HCT116 (cell line): ENCODE data around the gene DKK3. TPM values are rescaled to one million over a fixed set of nuclear protein-coding genes. Genes with fewer than 3 reads are reported as not detected.

Experiments
- ATAC-seq: fragments of 200-7000 bp; cut with Tn5 transposase; 2 replicates; pipeline ENCODE4 v1.9.1; 2020; ENCODE audit warnings: mild to moderate bottlenecking, moderate library complexity
- BruUV-seq: library from RNA; stranded (reverse); fragments of 400-500 nt; replicated peaks from 2 replicates; lab custom pipeline; 2021; lab: Mats Ljungman, UMichigan
- CTCF ChIA-PET: fragments of 300-600 bp; sonication (Branson Sonifier 250); formaldehyde crosslinking; loops from one replicate; lab custom pipeline; 2021; ENCODE audit warnings: antibody characterized with exemption; lab: Charles Lee
- POLR2A ChIA-PET: fragments of 300-600, 350-600 bp; sonication (Branson Sonifier 250); formaldehyde crosslinking; loops from one replicate; lab custom pipeline; 2021; ENCODE audit warnings: antibody characterized with exemption; lab: Charles Lee
- RAD21 ChIA-PET, 2 experiments: fragments of 300-600 bp; sonication (Branson Sonifier 250); formaldehyde crosslinking; loops; one replicate each; lab custom pipeline; 2023; ENCODE audit warnings: low total read pairs in 2 of 2; ENCODE audit not compliant: uncharacterized antibody in 2 of 2, unreplicated experiment in 2 of 2, low non-redundant PET in 1 of 2; lab: Charles Lee
- DNase-seq: peaks from one replicate; pipeline ENCODE4 v3.0.0-alpha.2; 2010; ENCODE audit warnings: low read depth, low spot score
- H2AFZ ChIP-seq: fragments of 200-600 bp; shearing (Covaris generic), sonication (generic); 2 replicates; pipeline ENCODE4 v1.6.1; 2017; ENCODE audit warnings: low read depth, mixed run types, mixed read lengths, antibody characterized with exemption, low read length; ENCODE audit not compliant: poor library complexity, severe bottlenecking
- H3K27ac ChIP-seq: 2 replicates; pipeline ENCODE4 v1.5.1; 2012; ENCODE audit warnings: low read depth, low read length
- H3K27me3 ChIP-seq: fragments of 200-600 bp; sonication (generic); 2 replicates; pipeline ENCODE4 v1.6.1; 2016; ENCODE audit warnings: mixed run types, low read length, mixed read lengths; ENCODE audit not compliant: insufficient read depth
- H3K36me3 ChIP-seq, 2 experiments: fragments of 200-500 bp in 1 of 2; fragments of 200-600 bp in 1 of 2; sonication (Bioruptor generic) in 1 of 2; sonication (generic) in 1 of 2; 2 replicates each; pipeline versions ENCODE4 v1.5.1 to v1.6.1; 2014 to 2016; ENCODE audit warnings: low read length in 2 of 2, inconsistent platforms in 1 of 2, mixed read lengths in 1 of 2, mixed run types in 1 of 2; ENCODE audit not compliant: insufficient read depth in 2 of 2, control insufficient read depth in 1 of 2
- H3K4me1 ChIP-seq, 2 experiments: fragments of 200-600 bp in 1 of 2; sonication (generic) in 1 of 2; 2 replicates each; pipeline versions ENCODE4 v1.5.1 to v1.6.1; 2012 to 2017; ENCODE audit warnings: low read length in 2 of 2, inconsistent platforms in 1 of 2, mild to moderate bottlenecking in 1 of 2, mixed read lengths in 1 of 2, mixed run types in 1 of 2, moderate library complexity in 1 of 2; ENCODE audit not compliant: insufficient read depth in 2 of 2, control insufficient read depth in 1 of 2
- H3K4me2 ChIP-seq: fragments of 200-600 bp; sonication (generic); 2 replicates; pipeline ENCODE4 v1.6.1; 2017; ENCODE audit warnings: mixed run types, low read length, mixed read lengths
- H3K4me3 ChIP-seq, 2 experiments: fragments of 200-600 bp in 1 of 2; sonication (generic) in 1 of 2; replicated peaks in 1 of 2; 2 replicates each; pipeline ENCODE4 v1.5.1; 2011 to 2016; ENCODE audit warnings: low read length in 2 of 2, control low read depth in 1 of 2, low read depth in 1 of 2, mild to moderate bottlenecking in 1 of 2, mixed read lengths in 1 of 2, mixed run types in 1 of 2
- H3K79me2 ChIP-seq: fragments of 200-600 bp; sonication (generic); 2 replicates; pipeline ENCODE4 v1.6.1; 2017; ENCODE audit warnings: mild to moderate bottlenecking, mixed run types, low read length, moderate library complexity, mixed read lengths; ENCODE audit not compliant: insufficient read depth
- H3K9ac ChIP-seq: fragments of 200-600 bp; sonication (generic); 2 replicates; pipeline ENCODE4 v1.6.1; 2016; ENCODE audit warnings: low read length, mixed read lengths
- H3K9me2 ChIP-seq: fragments of 200-600 bp; sonication (generic), shearing (Covaris generic); 2 replicates; pipeline ENCODE4 v1.6.1; 2017; ENCODE audit warnings: mixed run types, mild to moderate bottlenecking, moderate library complexity; ENCODE audit not compliant: insufficient read depth
- H3K9me3 ChIP-seq, 2 experiments: fragments of 200-500 bp in 1 of 2; fragments of 200-600 bp in 1 of 2; sonication (Bioruptor generic) in 1 of 2; sonication (generic) in 1 of 2; 2 replicates each; pipeline ENCODE4 v1.6.1; 2014 to 2017; ENCODE audit warnings: low read length in 2 of 2, mixed read lengths in 2 of 2, inconsistent platforms in 1 of 2, low read depth in 1 of 2, mild to moderate bottlenecking in 1 of 2, mixed run types in 1 of 2, moderate library complexity in 1 of 2; ENCODE audit not compliant: control insufficient read depth in 1 of 2, insufficient read depth in 1 of 2
- H4K20me1 ChIP-seq: fragments of 200-600 bp; sonication (generic), shearing (Covaris generic); 2 replicates; pipeline ENCODE4 v1.6.1; 2017; ENCODE audit warnings: mixed run types, mild to moderate bottlenecking, moderate library complexity; ENCODE audit not compliant: insufficient read depth
- ATF3 ChIP-seq: IDR thresholded peaks from 2 replicates; pipeline ENCODE4 v1.6.1; 2012
- CTCF ChIP-seq, 3 experiments: fragments of 200-600 bp in 1 of 3; sonication (generic) in 1 of 3; IDR thresholded peaks in 2 of 3; conservative IDR thresholded peaks in 1 of 3; 2 replicates each; pipeline ENCODE4 v1.5.1; 2012 to 2017; ENCODE audit warnings: low read depth in 2 of 3, low read length in 2 of 3, antibody characterized with exemption in 1 of 3, borderline replicate concordance in 1 of 3, control low read depth in 1 of 3, mild to moderate bottlenecking in 1 of 3, mixed read lengths in 1 of 3, mixed run types in 1 of 3, moderate library complexity in 1 of 3; ENCODE audit not compliant: insufficient read depth in 1 of 3
- EGR1 ChIP-seq: IDR thresholded peaks from 2 replicates; pipeline ENCODE4 v1.6.1; 2012; ENCODE audit warnings: low read depth
- EZH2 ChIP-seq: fragments of 200-600 bp; sonication (generic); IDR thresholded peaks from 2 replicates; pipeline ENCODE4 v1.6.1; 2017; ENCODE audit warnings: antibody characterized with exemption, mixed run types
- MAX ChIP-seq: IDR thresholded peaks from 2 replicates; pipeline ENCODE4 v1.6.1; 2012
- SIN3A ChIP-seq: IDR thresholded peaks from 2 replicates; pipeline ENCODE4 v1.6.1; 2012; ENCODE audit warnings: low read depth
- SRF ChIP-seq: IDR thresholded peaks from 2 replicates; pipeline ENCODE4 v1.6.1; 2012; ENCODE audit warnings: low read depth
- YY1 ChIP-seq: IDR thresholded peaks from 2 replicates; pipeline ENCODE4 v1.6.1; 2011; ENCODE audit warnings: low read length, low read depth, moderate library complexity, mild to moderate bottlenecking; ENCODE audit not compliant: insufficient replicate concordance; ENCODE audit errors: extremely low read depth
- intact Hi-C: fragments of 100-400 bp; cut with micrococcal nuclease; formaldehyde crosslinking; loops from 2 replicates; pipeline ENCODE4 v1.10.0; 2022
- total RNA-seq: library from RNA; stranded (reverse); gene quantifications from one replicate; pipeline ENCODE4 v1.2.1, GENCODE V29; 2021; ENCODE audit not compliant: unreplicated experiment

Gene DKK3
- total RNA-seq, 1 experiment from 2014 or later, result 0.49 TPM

- TF ChIP-seq MAX (no peak), ATF3 (no peak), CTCF (IDR thresholded peaks at IDR 0.05 in 2 of 3, conservative IDR thresholded peaks at IDR 0.05 in 1 of 3; ENCODE audit: borderline replicate concordance in 1 of 3, insufficient read depth in 1 of 3, low read depth in 2 of 3, low read length in 2 of 3) (no peak)
Measured at GRCh38 chr11:11948242-11948947, 60.0 kb downstream of the DKK3 start (continued).

- no peak overlapping the region for H3K4me2 ChIP-seq
- H3K9me2 ChIP-seq, result no peaks in the 10 kb centered on the region
- BruUV-seq, result no TSS peak
- CTCF ChIA-PET, result no interaction called here
- H3K36me3 ChIP-seq, result peaks cover 5 to 7% of the 10 kb centered on the region in 2 experiments; a peak in 3 of 4 replicates
- H3K9ac ChIP-seq, result no peak overlapping the region
- no peaks in the 10 kb centered on the region for H3K79me2 ChIP-seq
- RAD21 ChIA-PET, result no interaction called here
- no peaks in the 10 kb centered on the region for H3K27me3 ChIP-seq
- POLR2A ChIA-PET, result no interaction called here
- no peak overlapping the region for H3K4me3 ChIP-seq
- H3K27ac ChIP-seq, result no peak overlapping the region
- no peaks in the 10 kb centered on the region for H3K4me1 ChIP-seq
- intact Hi-C loops, result no loop called here
- no peaks in the 10 kb centered on the region for H4K20me1 ChIP-seq
- no peak for ATAC-seq
- DNase-seq, result no peak
- H3K9me3 ChIP-seq, result no peaks in the 10 kb centered on the region
- no peak overlapping the region for H2AFZ ChIP-seq
- TF ChIP-seq SIN3A (no peak), CTCF (IDR thresholded peaks at IDR 0.05 in 2 of 3, conservative IDR thresholded peaks at IDR 0.05 in 1 of 3; ENCODE audit: borderline replicate concordance in 1 of 3, insufficient read depth in 1 of 3, low read depth in 2 of 3, low read length in 2 of 3) (no peak), EGR1 (no peak), SRF (no peak), EZH2 (no peak), YY1 (no peak)
Measured at GRCh38 chr11:11947825-11948224, 60.6 kb downstream of the DKK3 start.
